Cardiac muscle cell (in vitro differentiated cells and primary cell): ENCODE results near the gene LYRM4. TPM values are rescaled to one million over a fixed set of nuclear protein-coding genes. Genes with fewer than 3 reads are reported as not detected.

Experiments used
- DNase-seq, 2 donors: peaks; one replicate each; pipeline versions ENCODE4 v3.0.0 to v3.0.0-alpha.2; 2010 to 2017; ENCODE audit warnings: low read depth in 1 of 2, low spot score in 1 of 2
- H3K27ac ChIP-seq: fragments of 200-600 bp; sonication (generic); 2 replicates; pipeline ENCODE4 v1.5.1; 2016
- H3K27me3 ChIP-seq: fragments of 200-600 bp; sonication (generic); 2 replicates; pipeline ENCODE4 v1.6.0; 2016; ENCODE audit warnings: control low read depth
- H3K36me3 ChIP-seq: fragments of 200-600 bp; sonication (generic); 2 replicates; pipeline ENCODE4 v1.5.1; 2016; ENCODE audit warnings: control low read depth
- H3K4me1 ChIP-seq: fragments of 200-600 bp; sonication (generic); 2 replicates; pipeline ENCODE4 v1.8.1; 2017; ENCODE audit warnings: low read depth, mild to moderate bottlenecking, mixed run types
- H3K4me3 ChIP-seq: fragments of 200-600 bp; sonication (generic); 2 replicates; pipeline ENCODE4 v1.5.1; 2016; ENCODE audit warnings: mild to moderate bottlenecking
- H3K9me3 ChIP-seq: fragments of 200-600 bp; sonication (generic); 2 replicates; pipeline ENCODE4 v1.5.1; 2017; ENCODE audit warnings: low read depth, mild to moderate bottlenecking, control low read depth
- polyA plus RNA-seq: library from polyadenylated mRNA; unstranded; fragments of >200 nt; fragmentation: Nextera tagmentation; extraction: Ambion mirVana; gene quantifications from 2 replicates; pipeline ENCODE4 v1.2.1, GENCODE V29; 2016
- total RNA-seq: library from RNA; depleted of rRNA; stranded (reverse); fragments of >200 nt; gene quantifications from 2 replicates; pipeline ENCODE4 v1.2.3, GENCODE V29; 2016
- TF ChIP-seq, protein P1 (sequence below): IDR thresholded peaks from 2 replicates; pipeline ENCODE4 v1.5.1; 2012; ENCODE audit warnings: low read depth, mild to moderate bottlenecking, low read length

The LYRM4 gene
- total and polyA plus RNA-seq, 2 experiments from 2014 or later, result 24.2 to 38.3 TPM

DNA sequence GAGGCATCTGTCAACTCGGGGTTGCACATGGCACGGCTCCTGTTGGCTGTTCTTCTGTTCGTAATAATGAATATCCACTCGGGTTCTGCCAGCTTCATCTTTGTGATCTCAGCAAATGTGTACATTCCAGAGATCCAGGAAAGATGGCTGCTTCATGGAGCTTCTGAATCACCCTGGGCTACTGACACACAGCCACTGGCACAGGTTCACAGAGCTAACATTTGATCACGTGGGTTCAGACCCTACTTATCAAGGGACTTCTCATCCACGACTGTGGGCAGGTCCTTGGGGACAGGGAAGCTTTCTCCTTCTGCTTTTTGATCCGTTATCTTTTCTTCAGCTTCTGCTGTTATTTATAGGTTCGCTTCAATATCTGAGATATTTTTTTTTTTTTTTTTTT, 157.5 kb downstream of the LYRM4 start:
- H3K9me3 ChIP-seq, result no peaks in the 10 kb centered on the region
- peaks cover 16% of the 10 kb centered on the region for H3K4me1 ChIP-seq
- H3K4me3 ChIP-seq, result no peak overlapping the region
- no peaks in the 10 kb centered on the region for H3K36me3 ChIP-seq
- no peak overlapping the region for H3K27ac ChIP-seq
- no peaks in the 10 kb centered on the region for H3K27me3 ChIP-seq
- no peak for DNase-seq
- TF ChIP-seq, protein P1, sequence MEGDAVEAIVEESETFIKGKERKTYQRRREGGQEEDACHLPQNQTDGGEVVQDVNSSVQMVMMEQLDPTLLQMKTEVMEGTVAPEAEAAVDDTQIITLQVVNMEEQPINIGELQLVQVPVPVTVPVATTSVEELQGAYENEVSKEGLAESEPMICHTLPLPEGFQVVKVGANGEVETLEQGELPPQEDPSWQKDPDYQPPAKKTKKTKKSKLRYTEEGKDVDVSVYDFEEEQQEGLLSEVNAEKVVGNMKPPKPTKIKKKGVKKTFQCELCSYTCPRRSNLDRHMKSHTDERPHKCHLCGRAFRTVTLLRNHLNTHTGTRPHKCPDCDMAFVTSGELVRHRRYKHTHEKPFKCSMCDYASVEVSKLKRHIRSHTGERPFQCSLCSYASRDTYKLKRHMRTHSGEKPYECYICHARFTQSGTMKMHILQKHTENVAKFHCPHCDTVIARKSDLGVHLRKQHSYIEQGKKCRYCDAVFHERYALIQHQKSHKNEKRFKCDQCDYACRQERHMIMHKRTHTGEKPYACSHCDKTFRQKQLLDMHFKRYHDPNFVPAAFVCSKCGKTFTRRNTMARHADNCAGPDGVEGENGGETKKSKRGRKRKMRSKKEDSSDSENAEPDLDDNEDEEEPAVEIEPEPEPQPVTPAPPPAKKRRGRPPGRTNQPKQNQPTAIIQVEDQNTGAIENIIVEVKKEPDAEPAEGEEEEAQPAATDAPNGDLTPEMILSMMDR, result no peak

DNA sequence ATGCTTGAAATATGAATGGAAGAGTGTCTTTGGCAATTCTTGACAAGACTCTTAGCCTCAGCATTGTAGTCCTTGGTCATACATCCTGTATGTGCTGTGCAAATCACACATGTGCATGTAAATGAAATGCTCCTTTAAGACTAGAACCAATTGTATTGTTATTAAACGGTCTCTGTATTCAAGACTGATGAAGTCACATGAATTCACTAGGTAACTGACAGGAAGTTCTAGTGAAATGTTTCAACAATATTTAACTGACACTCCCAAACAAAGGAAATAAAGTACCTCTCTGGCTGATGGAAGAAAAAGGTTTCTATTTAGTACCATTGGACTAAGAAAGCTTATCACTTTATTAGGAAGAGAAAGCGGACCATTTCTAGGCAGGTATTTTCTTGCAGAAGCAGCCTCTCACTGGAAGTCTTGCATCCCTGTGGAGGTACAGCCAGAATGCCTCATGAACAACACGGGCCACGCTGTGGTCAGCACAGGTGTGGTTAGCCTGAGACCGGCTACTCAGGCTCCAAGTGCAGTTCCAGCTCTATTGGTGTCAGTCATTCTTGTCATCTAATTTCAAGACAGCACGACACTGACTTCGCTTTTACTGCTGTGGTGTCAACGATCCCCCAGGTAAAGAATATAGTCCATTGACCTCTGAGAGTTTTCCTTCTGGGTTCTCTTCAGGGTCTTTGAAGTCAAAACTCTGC, 158.3 kb downstream of the LYRM4 start:
- no peaks in the 10 kb centered on the region for H3K9me3 ChIP-seq
- no peak overlapping the region for H3K27ac ChIP-seq
- no peak for DNase-seq
- no peaks in the 10 kb centered on the region for H3K27me3 ChIP-seq
- no peaks in the 10 kb centered on the region for H3K36me3 ChIP-seq
- peaks cover 8% of the 10 kb centered on the region for H3K4me1 ChIP-seq
- H3K4me3 ChIP-seq, result no peak overlapping the region
- TF ChIP-seq, protein P1, result no peak

DNA sequence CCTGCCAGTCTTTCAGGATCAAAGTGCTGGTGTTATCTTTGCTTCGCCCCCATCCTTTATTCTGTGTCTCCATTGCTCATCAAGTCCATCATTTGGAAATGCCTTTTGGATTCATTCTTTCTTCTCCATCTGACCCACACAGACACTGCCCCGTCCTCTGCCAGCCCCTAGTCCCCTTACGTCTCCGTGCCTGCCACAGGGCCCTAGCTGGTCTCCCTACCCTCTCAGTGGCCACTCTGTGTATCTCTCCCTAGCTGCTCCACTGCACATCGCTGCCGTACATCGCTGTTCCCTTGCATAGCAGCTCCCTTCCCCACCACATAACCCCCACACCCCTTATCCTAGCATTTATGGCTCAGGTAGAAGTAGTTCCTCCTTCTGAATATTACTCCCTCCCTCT, 159.9 kb downstream of the LYRM4 start:
- TF ChIP-seq, protein P1, result no peak
- H3K36me3 ChIP-seq, result no peaks in the 10 kb centered on the region

DNA sequence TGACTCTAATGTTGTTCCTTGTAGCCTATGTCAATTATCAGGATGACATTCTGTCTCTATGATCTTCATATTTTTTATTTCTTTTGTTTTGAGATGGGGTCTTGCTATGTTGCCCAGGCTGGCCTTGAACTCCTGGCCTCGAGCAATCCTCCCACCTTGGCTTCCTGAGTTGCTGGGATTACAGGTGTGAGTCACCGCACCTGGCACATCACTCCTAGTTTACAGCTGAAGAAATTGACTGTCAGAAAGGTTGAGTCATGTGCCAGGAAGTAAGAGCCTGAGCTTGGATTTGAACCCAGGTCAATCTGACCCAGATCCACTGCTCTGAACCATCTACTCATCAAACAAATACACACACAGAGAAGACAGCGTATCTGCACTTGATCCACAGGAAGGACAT, 161.2 kb downstream of the LYRM4 start:
- no peaks in the 10 kb centered on the region for H3K36me3 ChIP-seq
- TF ChIP-seq, protein P1, result no peak
- H3K9me3 ChIP-seq, result no peaks in the 10 kb centered on the region
- no peak for DNase-seq
- H3K27me3 ChIP-seq, result no peaks in the 10 kb centered on the region
- H3K4me3 ChIP-seq, result no peak overlapping the region
- H3K4me1 ChIP-seq, result peaks cover 14% of the 10 kb centered on the region
- no peak overlapping the region for H3K27ac ChIP-seq

More for the DNA sequence above, 159.9 kb downstream of the LYRM4 start:
- H3K4me1 ChIP-seq, result peaks cover 14% of the 10 kb centered on the region
- no peaks in the 10 kb centered on the region for H3K9me3 ChIP-seq
- no peaks in the 10 kb centered on the region for H3K27me3 ChIP-seq
- no peak overlapping the region for H3K27ac ChIP-seq
- no peak overlapping the region for H3K4me3 ChIP-seq
- no peak for DNase-seq

DNA sequence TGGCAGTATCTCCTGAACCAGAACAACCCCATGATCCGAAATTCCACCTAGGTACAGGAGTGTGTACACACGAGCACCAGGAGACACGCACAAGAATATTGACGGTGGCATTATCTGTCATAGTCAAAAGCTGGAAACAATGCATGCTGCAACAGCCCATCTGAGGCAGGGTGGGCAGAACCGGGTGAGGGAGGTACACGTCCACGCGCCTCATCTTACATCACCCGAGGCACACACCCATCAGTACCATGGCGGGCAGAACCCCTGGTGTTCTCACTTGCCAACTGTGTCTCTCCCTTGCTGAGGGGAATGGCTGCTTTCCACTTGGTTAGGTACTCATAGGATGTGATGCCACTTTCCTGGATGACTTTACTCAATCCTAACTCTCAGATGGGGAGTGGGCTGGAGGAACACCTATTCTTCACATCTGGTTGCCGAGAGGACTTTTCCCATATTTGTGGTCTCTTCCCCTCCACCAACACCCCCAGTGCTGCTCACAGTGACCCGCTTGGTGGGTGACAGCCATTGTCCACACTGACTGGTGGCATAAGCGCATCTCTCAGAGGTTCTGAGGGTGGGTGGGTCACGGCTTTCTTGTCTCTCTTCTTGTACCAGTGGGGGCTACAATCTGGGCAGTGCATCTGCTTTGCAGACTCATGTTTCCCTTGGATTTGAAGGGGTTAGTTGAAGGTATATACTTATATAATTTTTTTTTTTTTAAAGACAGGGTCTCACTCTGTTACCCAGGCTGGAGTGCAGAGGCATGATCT, 162.1 kb downstream of the LYRM4 start:
- Histone ChIP-seq H3K4me3 (no peak overlapping the region), H3K27me3 (no peaks in the 10 kb centered on the region), H3K9me3 (no peaks in the 10 kb centered on the region), H3K27ac (no peak overlapping the region), H3K4me1 (peaks cover 17% of the 10 kb centered on the region), H3K36me3 (no peaks in the 10 kb centered on the region)
- DNase-seq, result no peak
- TF ChIP-seq, protein P1, result no peak
